GM18951 (cell line): Measurements from ENCODE around the gene NOS1AP.

Experiments
- POLR2A ChIP-seq: IDR thresholded peaks from 4 replicates; pipeline ENCODE4 v1.6.1; 2011; ENCODE audit warnings: mild to moderate bottlenecking; ENCODE audit not compliant: insufficient read length, insufficient read depth; ENCODE audit errors: extremely low read depth
- in situ Hi-C: fragments of 300-500 bp; cut with MboI; formaldehyde crosslinking; loops from one replicate; pipeline ENCODE4 v1.12.0; 2022; ENCODE audit warnings: low sequenced_read_pairs, mixed read lengths, inconsistent platforms; ENCODE audit not compliant: unreplicated experiment

The NOS1AP gene

GRCh38 chr1:162214202-162214601 is 144.7 kb downstream of the NOS1AP start:
- TF ChIP-seq POLR2A: no peak
- in situ Hi-C loops: no loop called here

GRCh38 chr1:162215902-162216301 is 146.4 kb downstream of the NOS1AP start:
- TF ChIP-seq POLR2A: no peak
- in situ Hi-C loops: no loop called here

GRCh38 chr1:162216604-162217003 is 147.1 kb downstream of the NOS1AP start:
- TF ChIP-seq POLR2A: no peak

GRCh38 chr1:162217706-162218105 is 148.2 kb downstream of the NOS1AP start:
- no peak for TF ChIP-seq POLR2A
- in situ Hi-C loops: no loop called here

More at GRCh38 chr1:162216604-162217003, 147.1 kb downstream of the NOS1AP start:
- in situ Hi-C loops: no loop called here

GRCh38 chr1:162218546-162218945 is 149.1 kb downstream of the NOS1AP start:
- in situ Hi-C loops: no loop called here
- no peak for TF ChIP-seq POLR2A

- TF ChIP-seq POLR2A: no peak
- in situ Hi-C loops: no loop called here
These were observed 149.5 kb downstream of the NOS1AP start for GRCh38 chr1:162218975-162219374.

GRCh38 chr1:162219461-162219860 is 150.0 kb downstream of the NOS1AP start:
- in situ Hi-C loops: no loop called here
- no peak for TF ChIP-seq POLR2A

GRCh38 chr1:162220009-162220539 is 150.6 kb downstream of the NOS1AP start:
- no peak for TF ChIP-seq POLR2A
- in situ Hi-C loops: no loop called here

- in situ Hi-C loops: no loop called here
- TF ChIP-seq POLR2A: no peak
These were observed 152.5 kb downstream of the NOS1AP start for GRCh38 chr1:162222014-162222413.

- no peak for TF ChIP-seq POLR2A
- in situ Hi-C loops: no loop called here
These were observed 153.2 kb downstream of the NOS1AP start for GRCh38 chr1:162222730-162223129.

GRCh38 chr1:162223488-162223887 is 154.0 kb downstream of the NOS1AP start:
- no peak for TF ChIP-seq POLR2A
- in situ Hi-C loops: no loop called here

- no peak for TF ChIP-seq POLR2A
- in situ Hi-C loops: no loop called here
These were observed 154.8 kb downstream of the NOS1AP start for GRCh38 chr1:162224267-162224666.

GRCh38 chr1:162228586-162228985 is 159.1 kb downstream of the NOS1AP start:
- TF ChIP-seq POLR2A: no peak
- in situ Hi-C loops: no loop called here

GRCh38 chr1:162229549-162229948 is 160.1 kb downstream of the NOS1AP start:
- TF ChIP-seq POLR2A: no peak
- in situ Hi-C loops: no loop called here

GRCh38 chr1:162230096-162230495 is 160.6 kb downstream of the NOS1AP start:
- in situ Hi-C loops: no loop called here
- TF ChIP-seq POLR2A: no peak
